Activated CD8-positive, alpha-beta memory T cell treated with anti-CD3 and anti-CD28 coated beads, Interleukin-2, amount 10 ng/mL, durations not matched to agents 7 days and 5 days (primary cell): ENCODE results near the gene HSPA12A. TPM values are rescaled to one million over a fixed set of nuclear protein-coding genes. Genes with fewer than 3 reads are reported as not detected.

Experiments used
- ATAC-seq: fragments of 150-1000 bp; cut with Tn5 transposase; one replicate; pipeline ENCODE4 v1.10.0; 2021; ENCODE audit warnings: moderate library complexity
- CTCF ChIA-PET: fragments of 350-600 bp; sonication (Branson Sonifier 250); formaldehyde crosslinking; loops from one replicate; lab custom pipeline; 2021; ENCODE audit warnings: antibody characterized with exemption; lab: Charles Lee
- DNase-seq: peaks from one replicate; pipeline ENCODE4 v3.0.0-alpha.2; 2020
- H3K27ac Mint-ChIP-seq: one replicate; pipeline ENCODE4 v1.8.0; 2021; ENCODE audit warnings: mild to moderate bottlenecking, mixed read lengths
- H3K27me3 Mint-ChIP-seq: one replicate; pipeline ENCODE4 v1.8.0; 2021; ENCODE audit warnings: mixed read lengths
- H3K36me3 Mint-ChIP-seq: one replicate; pipeline ENCODE4 v1.8.0; 2021; ENCODE audit warnings: mild to moderate bottlenecking, mixed read lengths
- H3K4me1 Mint-ChIP-seq: one replicate; pipeline ENCODE4 v1.8.0; 2021; ENCODE audit warnings: mixed read lengths
- H3K4me3 Mint-ChIP-seq: one replicate; pipeline ENCODE4 v1.8.0; 2021; ENCODE audit warnings: mild to moderate bottlenecking, moderate library complexity, mixed read lengths
- H3K9me3 Mint-ChIP-seq: one replicate; pipeline ENCODE4 v1.8.0; 2022; ENCODE audit warnings: low read depth, mixed read lengths
- total RNA-seq, 2 experiments: library from RNA; stranded (reverse); gene quantifications; one replicate each; pipeline ENCODE4 v1.2.3, GENCODE V29; 2021

The HSPA12A gene
- total RNA-seq, 2 experiments from 2014 or later, result not detected

DNA sequence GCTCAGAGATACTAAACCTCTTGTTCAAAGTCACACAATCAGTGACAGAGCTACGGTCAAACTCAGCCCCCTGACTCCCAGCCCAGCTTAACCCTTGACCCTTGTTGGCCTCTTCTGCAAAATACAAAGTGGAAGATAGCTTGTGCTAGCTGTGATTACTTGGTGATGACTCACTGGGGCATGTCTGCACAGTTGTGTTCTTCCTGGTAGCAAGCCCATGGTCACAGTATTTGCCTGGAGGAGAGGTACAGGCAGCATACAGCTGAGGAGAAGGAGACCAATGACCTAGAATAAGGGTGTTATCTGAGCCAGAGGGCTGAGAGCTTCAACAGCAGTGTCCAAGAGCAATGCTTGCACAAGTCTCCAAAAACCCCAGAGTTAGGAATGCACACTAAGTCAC lies 5.7 kb upstream of the HSPA12A start:
- peaks cover 21% of the 10 kb centered on the region for H3K27me3 Mint-ChIP-seq
- no peaks in the 10 kb centered on the region for H3K4me1 Mint-ChIP-seq
- no peak overlapping the region for H3K27ac Mint-ChIP-seq
- CTCF ChIA-PET, result interaction anchor here (1.2 kb wide), 1 partner anchor 40 kb away, joined by 3 read pairs; no protein-coding TSS in a partner anchor
- ATAC-seq, result no peak
- no peak for DNase-seq
- peaks cover 3% of the 10 kb centered on the region for H3K9me3 Mint-ChIP-seq
- no peaks in the 10 kb centered on the region for H3K36me3 Mint-ChIP-seq
- H3K4me3 Mint-ChIP-seq, result no peak overlapping the region

DNA sequence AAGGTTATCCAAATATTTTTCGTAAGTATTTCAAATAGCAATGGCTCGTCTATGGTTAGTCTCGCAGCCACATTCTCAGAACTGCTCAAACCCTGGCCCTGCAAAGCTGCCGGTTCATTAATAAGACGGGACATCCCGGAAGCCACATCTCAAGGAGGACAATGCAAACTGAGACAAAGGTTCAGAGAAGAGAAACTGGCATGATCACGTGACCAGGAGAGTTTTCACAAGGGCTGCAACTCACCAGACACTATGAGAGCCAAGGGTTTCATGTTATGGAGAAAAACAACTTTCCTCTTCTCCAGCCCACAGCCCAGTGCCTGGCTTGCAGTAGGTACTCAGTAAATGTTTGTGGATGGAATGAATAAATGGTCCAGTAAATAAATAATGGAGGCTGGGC lies 5.0 kb upstream of the HSPA12A start:
- no peaks in the 10 kb centered on the region for H3K36me3 Mint-ChIP-seq
- peaks cover 3% of the 10 kb centered on the region for H3K9me3 Mint-ChIP-seq
- H3K4me3 Mint-ChIP-seq, result no peak overlapping the region
- H3K27me3 Mint-ChIP-seq, result peaks cover 21% of the 10 kb centered on the region
- no peak for ATAC-seq
- CTCF ChIA-PET, result interaction anchor here (1.2 kb wide), 1 partner anchor 41 kb away, joined by 3 read pairs; no protein-coding TSS in a partner anchor
- H3K4me1 Mint-ChIP-seq, result no peaks in the 10 kb centered on the region
- H3K27ac Mint-ChIP-seq, result no peak overlapping the region
- no peak for DNase-seq

DNA sequence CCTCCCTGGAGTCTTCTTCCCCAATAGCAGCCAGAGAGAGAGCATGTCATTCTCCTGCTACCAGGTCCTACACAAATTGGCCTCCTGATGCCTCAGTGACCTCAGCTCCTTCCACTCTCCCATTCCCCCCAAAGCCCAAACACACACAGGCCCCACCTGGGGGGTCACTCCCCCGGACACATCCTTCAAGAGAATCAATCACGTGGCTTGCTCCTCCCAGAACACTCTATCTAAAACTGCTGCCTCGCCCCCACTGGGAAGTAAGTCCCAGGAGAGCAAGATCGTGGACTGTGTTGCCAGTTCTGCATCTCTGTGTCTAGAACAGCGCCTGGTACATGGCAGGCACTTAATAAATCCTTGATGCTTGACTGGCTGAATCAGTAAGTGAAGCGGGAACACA lies 2.5 kb upstream of the HSPA12A start:
- Mint-ChIP-seq H3K9me3 (no peaks in the 10 kb centered on the region), H3K4me3 (no peak overlapping the region), H3K36me3 (no peaks in the 10 kb centered on the region), H3K27me3 (peaks cover 38% of the 10 kb centered on the region), H3K27ac (no peak overlapping the region), H3K4me1 (no peaks in the 10 kb centered on the region)
- no peak for DNase-seq
- no peak for ATAC-seq
- CTCF ChIA-PET, result no interaction called here

DNA sequence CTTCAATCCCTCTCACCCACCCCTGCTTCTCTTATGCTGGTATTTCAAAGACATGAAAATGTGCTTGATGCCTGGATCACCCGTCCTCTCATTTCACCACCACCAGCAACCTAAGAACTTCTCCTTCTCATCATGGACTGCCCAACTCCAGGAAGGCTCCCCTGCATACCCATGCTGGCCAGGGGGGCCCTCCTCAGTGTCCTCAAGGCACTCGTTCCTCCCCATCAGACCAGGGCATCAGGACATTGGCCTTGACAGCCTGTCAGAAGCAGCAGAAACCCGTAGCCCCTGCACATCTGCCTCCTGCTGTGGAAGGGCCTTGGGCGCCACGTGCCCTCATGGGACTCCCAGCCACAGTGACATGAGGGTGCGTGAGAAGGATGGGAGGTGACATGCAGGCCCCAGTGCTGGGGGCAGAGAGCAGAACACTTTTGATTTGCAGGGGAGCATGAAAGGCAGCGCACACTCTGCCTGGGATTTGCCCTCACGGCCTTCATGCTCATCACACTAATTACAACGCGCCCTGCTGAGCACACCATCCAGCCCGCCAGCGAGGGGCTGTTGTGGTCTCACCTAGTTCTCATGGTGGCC lies 1.9 kb upstream of the HSPA12A start:
- Mint-ChIP-seq H3K4me3 (no peak overlapping the region), H3K9me3 (no peaks in the 10 kb centered on the region), H3K27me3 (peaks cover 38% of the 10 kb centered on the region), H3K4me1 (no peaks in the 10 kb centered on the region), H3K36me3 (no peaks in the 10 kb centered on the region), H3K27ac (no peak overlapping the region)
- CTCF ChIA-PET, result no interaction called here
- ATAC-seq (no peak), DNase-seq (no peak)

DNA sequence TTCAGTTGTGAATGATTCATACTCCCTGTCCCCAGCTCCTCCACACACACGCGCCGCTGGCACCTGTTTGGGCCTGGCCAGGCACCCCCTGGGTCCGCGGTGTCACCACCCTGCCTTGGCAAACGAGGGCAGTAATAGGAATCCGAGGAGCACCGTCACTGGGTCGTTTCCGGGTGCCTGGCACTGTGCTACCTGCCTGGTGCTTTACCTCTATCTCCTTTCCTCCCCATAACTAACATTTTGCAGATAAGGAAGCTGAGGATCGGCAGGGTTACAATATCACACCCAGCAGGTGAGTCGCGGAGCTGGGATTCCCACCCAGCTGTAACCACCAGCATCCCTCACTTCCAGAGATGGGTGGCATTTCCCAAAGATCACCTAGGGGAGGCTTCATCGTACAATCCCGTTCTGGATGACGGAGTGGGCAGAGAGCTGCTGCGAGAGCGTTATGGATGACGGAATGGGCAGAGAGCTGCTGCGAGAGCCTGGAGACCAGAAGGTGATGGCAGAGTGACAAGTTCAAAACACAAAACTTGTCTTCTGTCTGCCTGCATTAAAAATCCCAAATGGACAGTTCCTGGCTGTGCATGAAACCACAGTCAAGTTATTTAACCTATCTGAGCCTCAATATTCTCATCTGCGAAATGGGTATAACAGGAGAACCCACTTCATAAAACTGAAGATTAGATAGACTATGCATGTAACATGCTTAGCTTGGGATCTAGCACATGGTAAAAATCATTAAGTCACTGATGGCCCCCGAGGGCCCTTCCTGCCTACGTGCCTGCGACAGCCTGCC lies 1.1 kb upstream of the HSPA12A start:
- Mint-ChIP-seq H3K4me1 (no peaks in the 10 kb centered on the region), H3K36me3 (no peaks in the 10 kb centered on the region), H3K27me3 (peaks cover 41% of the 10 kb centered on the region), H3K9me3 (no peaks in the 10 kb centered on the region), H3K4me3 (no peak overlapping the region), H3K27ac (no peak overlapping the region)
- CTCF ChIA-PET, result interaction anchor here (1.2 to 1.3 kb wide), 2 partner anchors 61 to 432 kb away, joined by 3 to 5 read pairs; no protein-coding TSS in a partner anchor
- DNase-seq, result no peak
- ATAC-seq, result no peak

DNA sequence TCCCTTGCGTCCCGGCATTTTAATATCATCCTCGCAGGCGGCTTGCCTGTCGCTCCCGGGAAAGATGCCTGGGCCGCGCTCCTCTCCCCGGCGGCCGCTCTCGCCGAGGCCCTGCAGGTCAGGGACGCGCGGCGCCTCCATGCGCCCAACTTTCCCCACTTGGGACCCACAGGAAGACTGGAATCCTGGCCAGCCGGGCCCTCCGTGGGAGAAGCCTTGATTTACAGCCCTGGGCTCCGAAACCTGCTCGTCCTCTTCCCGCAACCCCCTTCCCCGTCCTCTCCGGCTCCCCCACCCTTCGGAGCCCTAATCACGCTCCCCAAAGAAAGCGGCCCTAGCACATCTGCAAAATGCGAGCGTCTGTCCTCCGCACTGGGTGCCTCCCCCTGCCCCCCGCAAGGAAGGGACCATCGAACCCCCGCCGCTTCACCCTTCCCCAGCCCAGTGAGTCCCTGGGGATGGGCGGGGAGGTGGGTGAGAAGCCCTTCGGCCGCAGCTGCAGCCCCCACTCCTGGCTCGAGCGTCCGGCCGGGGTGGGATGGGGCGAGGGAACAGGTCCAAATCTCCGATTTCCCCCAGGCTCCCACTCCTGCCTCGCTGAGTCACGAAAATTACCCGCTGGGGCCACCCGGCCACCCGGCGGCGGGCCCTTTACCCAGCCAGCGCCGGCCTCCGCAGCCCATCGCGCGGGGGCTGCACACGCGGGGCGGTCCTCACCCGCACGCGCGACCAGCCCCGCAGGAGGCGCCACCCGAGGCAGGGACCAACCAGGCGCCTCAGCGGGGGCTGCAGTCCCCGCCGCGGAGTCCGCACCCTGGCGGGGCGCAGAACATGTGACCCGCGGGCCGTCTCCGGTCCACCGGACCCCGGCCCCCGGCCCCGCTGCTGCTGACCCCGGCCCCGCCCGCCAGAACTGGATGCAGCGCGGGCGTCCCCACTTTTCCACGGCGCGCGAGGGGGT lies 695 bp downstream of the HSPA12A start:
- no peaks in the 10 kb centered on the region for H3K4me1 Mint-ChIP-seq
- no peaks in the 10 kb centered on the region for H3K9me3 Mint-ChIP-seq
- H3K4me3 Mint-ChIP-seq, result no peak overlapping the region
- DNase-seq (no peak), ATAC-seq (no peak)
- no peak overlapping the region for H3K27ac Mint-ChIP-seq
- CTCF ChIA-PET, result interaction anchor here (0.6 kb wide), 1 partner anchor 9 kb away, joined by 3 read pairs; no protein-coding TSS in a partner anchor
- peaks cover 47% of the 10 kb centered on the region for H3K27me3 Mint-ChIP-seq
- no peaks in the 10 kb centered on the region for H3K36me3 Mint-ChIP-seq

DNA sequence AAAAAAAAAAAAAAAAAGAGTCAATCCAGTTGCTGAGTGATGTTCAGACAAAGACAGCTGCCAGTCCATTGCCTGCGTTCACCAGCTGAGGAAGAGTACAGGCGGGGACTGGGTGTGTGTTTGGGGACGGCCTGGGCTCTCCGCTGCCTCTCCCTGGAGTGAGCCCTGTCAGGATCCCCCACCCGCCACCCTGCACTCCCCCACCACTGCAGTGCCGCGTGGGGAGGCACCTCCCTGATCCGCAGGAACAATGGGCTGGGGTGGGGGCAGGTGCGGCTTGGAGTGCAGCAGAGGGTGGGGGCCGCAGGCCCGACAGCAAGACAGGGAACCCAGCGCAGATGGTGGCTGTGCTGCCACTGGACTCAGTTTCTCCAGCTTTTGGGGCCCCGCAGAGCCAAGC lies 1.4 kb downstream of the HSPA12A start:
- Mint-ChIP-seq H3K4me3 (no peak overlapping the region), H3K27ac (no peak overlapping the region), H3K27me3 (peaks cover 50% of the 10 kb centered on the region), H3K36me3 (no peaks in the 10 kb centered on the region), H3K9me3 (no peaks in the 10 kb centered on the region), H3K4me1 (no peaks in the 10 kb centered on the region)
- CTCF ChIA-PET, result interaction anchor here (0.6 kb wide), 1 partner anchor 9 kb away, joined by 3 read pairs; no protein-coding TSS in a partner anchor
- DNase-seq (no peak), ATAC-seq (no peak)

DNA sequence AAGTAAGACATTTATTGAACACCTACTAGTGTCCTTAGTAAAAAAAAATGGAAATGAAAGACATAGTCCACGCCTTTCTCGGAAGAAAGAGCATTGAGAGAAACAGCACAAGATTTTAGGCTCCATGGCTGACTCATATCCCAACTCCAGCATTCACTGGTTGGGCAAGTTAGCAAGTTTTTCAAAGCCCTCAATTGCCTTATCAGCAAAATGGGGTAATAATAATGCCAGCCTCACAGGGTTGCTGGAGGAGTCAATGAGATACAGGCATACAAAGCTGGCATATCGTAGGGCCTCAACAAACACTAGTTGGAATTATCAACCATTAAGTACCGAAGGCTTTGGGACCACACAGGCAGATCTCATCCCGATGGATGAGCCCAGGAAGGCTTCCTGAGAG lies 4.0 kb downstream of the HSPA12A start:
- Mint-ChIP-seq H3K4me3 (no peak overlapping the region), H3K4me1 (no peaks in the 10 kb centered on the region), H3K36me3 (no peaks in the 10 kb centered on the region), H3K27me3 (peaks cover 35% of the 10 kb centered on the region), H3K9me3 (no peaks in the 10 kb centered on the region), H3K27ac (no peak overlapping the region)
- ATAC-seq (no peak), DNase-seq (no peak)
- CTCF ChIA-PET, result no interaction called here

DNA sequence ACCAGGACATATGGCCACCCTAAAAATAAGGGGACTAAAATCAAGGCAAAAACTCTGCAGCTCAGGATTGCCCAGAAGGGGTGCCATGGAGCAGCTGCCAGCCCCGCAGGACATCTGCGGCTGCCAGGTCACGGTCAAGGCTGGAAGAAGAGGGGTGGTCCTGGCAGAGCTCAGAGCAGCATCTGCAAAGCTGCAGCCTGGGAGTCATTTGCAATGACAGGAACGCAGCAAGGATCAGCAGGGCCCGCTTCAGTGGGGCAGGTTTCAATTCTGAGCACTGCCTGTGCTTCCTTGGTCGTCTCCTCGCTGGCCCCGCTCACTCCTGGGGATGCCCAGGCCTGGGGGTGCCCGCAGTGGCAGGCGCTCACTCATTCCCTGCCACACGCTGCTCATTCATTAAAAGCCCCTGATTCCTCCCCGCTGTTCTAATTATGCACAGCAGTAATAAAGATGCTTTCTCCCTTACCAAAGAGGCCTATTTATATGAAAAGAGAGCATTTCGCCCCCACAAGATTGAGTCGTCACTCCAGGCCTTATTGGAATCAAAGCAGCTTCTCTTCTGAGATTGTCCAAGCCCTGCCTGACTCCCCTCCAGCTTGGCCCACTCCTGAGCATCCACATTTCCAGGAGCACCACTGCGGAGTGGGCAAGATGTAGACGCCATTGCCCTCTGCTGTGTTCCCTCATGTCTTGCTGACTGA lies 4.6 kb downstream of the HSPA12A start:
- H3K9me3 Mint-ChIP-seq, result no peaks in the 10 kb centered on the region
- no peaks in the 10 kb centered on the region for H3K36me3 Mint-ChIP-seq
- CTCF ChIA-PET, result no interaction called here
- no peak for DNase-seq
- H3K4me3 Mint-ChIP-seq, result no peak overlapping the region
- H3K27me3 Mint-ChIP-seq, result peaks cover 32% of the 10 kb centered on the region
- no peaks in the 10 kb centered on the region for H3K4me1 Mint-ChIP-seq
- H3K27ac Mint-ChIP-seq, result no peak overlapping the region
- ATAC-seq, result no peak

DNA sequence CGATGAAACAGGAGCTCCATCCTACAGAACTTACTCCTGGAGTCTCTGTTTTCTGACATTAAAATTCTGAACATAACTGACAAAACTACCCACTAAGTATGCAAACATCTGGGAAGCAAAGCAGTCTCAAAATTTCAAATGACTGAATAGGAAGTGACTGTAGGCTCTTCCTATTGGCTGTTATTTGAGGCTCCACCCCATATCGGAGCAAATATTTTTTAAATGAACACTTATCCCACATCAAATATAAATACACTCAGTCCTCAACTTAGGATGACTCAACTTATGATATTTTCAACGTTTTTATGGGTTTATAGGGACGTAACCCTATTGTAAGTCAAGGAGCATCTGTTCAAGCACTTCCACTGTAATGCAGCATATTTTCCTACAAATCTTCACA lies 8.8 kb downstream of the HSPA12A start:
- Mint-ChIP-seq H3K27me3 (peaks cover 13% of the 10 kb centered on the region), H3K36me3 (no peaks in the 10 kb centered on the region), H3K9me3 (no peaks in the 10 kb centered on the region), H3K27ac (no peak overlapping the region), H3K4me3 (no peak overlapping the region), H3K4me1 (no peaks in the 10 kb centered on the region)
- CTCF ChIA-PET, result no interaction called here
- ATAC-seq (no peak), DNase-seq (no peak)

DNA sequence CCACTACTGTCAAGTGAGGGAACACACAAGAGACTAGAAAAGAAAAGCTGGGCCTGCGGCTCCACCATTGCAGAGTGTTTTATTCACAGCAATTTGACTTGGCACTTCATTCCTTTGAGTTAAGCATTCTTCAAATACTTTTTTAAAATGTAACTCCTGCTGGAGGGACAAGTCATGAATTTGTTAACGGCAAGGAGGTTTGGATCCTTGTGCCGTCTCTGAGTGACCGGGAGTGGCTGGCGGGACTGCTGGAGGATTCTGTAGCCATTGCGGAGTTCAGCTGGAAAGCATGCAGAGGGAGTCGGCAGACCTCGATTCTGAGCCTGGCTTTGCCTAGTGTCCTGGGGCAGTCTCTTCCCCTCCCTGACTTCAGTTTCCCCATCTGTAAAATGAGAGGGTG lies 9.8 kb downstream of the HSPA12A start:
- CTCF ChIA-PET, result no interaction called here
- Mint-ChIP-seq H3K9me3 (no peaks in the 10 kb centered on the region), H3K4me1 (no peaks in the 10 kb centered on the region), H3K4me3 (no peak overlapping the region), H3K36me3 (no peaks in the 10 kb centered on the region), H3K27ac (no peak overlapping the region), H3K27me3 (peaks cover 9% of the 10 kb centered on the region)
- no peak for DNase-seq
- no peak for ATAC-seq

DNA sequence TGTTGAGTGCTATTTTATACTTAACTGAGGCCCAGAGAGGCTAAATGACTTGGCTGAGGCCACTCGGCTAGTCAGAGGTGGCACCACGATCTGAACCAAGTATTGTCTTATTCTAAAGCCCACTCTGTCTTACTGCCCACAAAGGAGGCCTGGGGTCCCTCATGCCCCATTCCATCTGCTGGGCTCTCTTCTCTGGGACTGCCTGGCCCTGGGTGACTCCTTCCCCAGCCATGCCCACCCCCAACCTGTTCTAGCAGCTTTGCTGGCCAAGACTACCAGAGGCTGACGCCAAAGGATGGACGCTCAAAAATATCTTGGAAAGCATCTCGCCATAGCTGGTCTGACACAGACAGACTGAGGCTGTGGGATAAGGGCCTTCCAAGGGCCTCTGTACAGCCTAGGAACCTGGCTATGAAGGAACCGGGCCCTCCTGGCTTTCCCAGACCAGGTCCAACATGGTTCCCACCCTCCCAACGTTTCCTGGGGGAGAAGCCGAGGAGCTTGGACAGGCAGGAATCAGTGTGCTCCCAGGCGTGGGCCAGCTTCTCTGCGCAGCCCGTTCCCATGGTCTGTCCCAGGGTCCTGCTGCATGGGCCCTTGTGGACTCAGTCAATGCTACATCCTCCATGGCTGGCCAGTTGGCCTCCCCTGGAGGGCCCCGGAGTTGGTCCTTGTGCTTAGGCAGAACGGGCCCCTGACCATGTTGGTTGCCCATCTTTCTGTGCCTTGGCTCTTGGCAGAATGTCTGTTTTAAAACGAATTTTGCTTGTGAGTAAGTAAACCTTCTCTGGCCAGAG lies 11.7 kb downstream of the HSPA12A start:
- Mint-ChIP-seq H3K4me3 (no peak overlapping the region), H3K4me1 (no peaks in the 10 kb centered on the region), H3K36me3 (no peaks in the 10 kb centered on the region), H3K27me3 (peaks cover 3% of the 10 kb centered on the region), H3K27ac (no peak overlapping the region), H3K9me3 (no peaks in the 10 kb centered on the region)
- DNase-seq, result no peak
- CTCF ChIA-PET, result no interaction called here
- no peak for ATAC-seq
